WTC11 (cell line): ENCODE results near the gene SLC13A3. TPM values are rescaled to one million over a fixed set of nuclear protein-coding genes. Genes with fewer than 3 reads are reported as not detected.

Source experiments
- ATAC-seq: fragments of 200-7000 bp; cut with Tn5 transposase; 2 replicates; pipeline ENCODE4 v1.10.0; 2021; ENCODE audit warnings: mild to moderate bottlenecking, moderate library complexity
- CTCF ChIA-PET: fragments of 300-600 bp; sonication (Branson Sonifier 250); formaldehyde crosslinking; loops from one replicate; lab custom pipeline; 2021; ENCODE audit warnings: antibody characterized with exemption; lab: Charles Lee
- POLR2A ChIA-PET: fragments of 350-600 bp; sonication (Branson Sonifier 250); formaldehyde crosslinking; loops from one replicate; lab custom pipeline; 2021; ENCODE audit warnings: antibody characterized with exemption; lab: Charles Lee
- DNase-seq: peaks from one replicate; pipeline ENCODE4 v3.0.0; 2021; ENCODE audit warnings: low spot score
- H3K27ac Mint-ChIP-seq: 2 replicates; pipeline ENCODE4 v1.8.0; 2021; ENCODE audit warnings: mixed read lengths
- H3K27me3 Mint-ChIP-seq: 2 replicates; pipeline ENCODE4 v1.8.0; 2021; ENCODE audit warnings: low read depth, mild to moderate bottlenecking, moderate library complexity, mixed read lengths
- H3K36me3 Mint-ChIP-seq: 2 replicates; pipeline ENCODE4 v1.8.0; 2021; ENCODE audit warnings: mixed read lengths
- H3K4me1 Mint-ChIP-seq: 2 replicates; pipeline ENCODE4 v1.8.0; 2022; ENCODE audit warnings: mixed read lengths
- H3K4me3 Mint-ChIP-seq: 2 replicates; pipeline ENCODE4 v1.8.0; 2021; ENCODE audit warnings: mild to moderate bottlenecking, moderate library complexity, mixed read lengths
- H3K9me3 Mint-ChIP-seq: 2 replicates; pipeline ENCODE4 v1.8.0; 2021; ENCODE audit warnings: mixed read lengths
- ATF1 ChIP-seq: sonication (generic); formaldehyde crosslinking; IDR thresholded peaks from 2 replicates; pipeline ENCODE4 v1.8.1; 2023; ENCODE audit warnings: mild to moderate bottlenecking, moderate library complexity, missing genetic modification reagents
- CBFB ChIP-seq: sonication (generic); formaldehyde crosslinking; IDR thresholded peaks from 2 replicates; pipeline ENCODE4 v1.8.1; 2022; ENCODE audit warnings: mild to moderate bottlenecking, low read depth, missing genetic modification reagents
- FOXK1 ChIP-seq: sonication (generic); formaldehyde crosslinking; IDR thresholded peaks from 2 replicates; pipeline ENCODE4 v1.8.0; 2022; ENCODE audit warnings: mild to moderate bottlenecking, moderate library complexity, missing genetic modification reagents
- MYBL2 ChIP-seq: sonication (generic); formaldehyde crosslinking; IDR thresholded peaks from 2 replicates; pipeline ENCODE4 v1.8.1; 2023; ENCODE audit warnings: mild to moderate bottlenecking, moderate library complexity, missing genetic modification reagents
- NR1H2 ChIP-seq: sonication (generic); formaldehyde crosslinking; IDR thresholded peaks from 2 replicates; pipeline ENCODE4 v1.9.0; 2021; ENCODE audit warnings: mild to moderate bottlenecking, moderate library complexity, missing genetic modification reagents
- NR2C2 ChIP-seq: sonication (generic); formaldehyde crosslinking; IDR thresholded peaks from 2 replicates; pipeline ENCODE4 v1.8.0; 2022; ENCODE audit warnings: mild to moderate bottlenecking, missing genetic modification reagents
- SP1 ChIP-seq: sonication (generic); formaldehyde crosslinking; conservative IDR thresholded peaks from 2 replicates; pipeline ENCODE4 v1.8.1; 2022; ENCODE audit warnings: missing genetic modification reagents
- ZBTB21 ChIP-seq: sonication (generic); formaldehyde crosslinking; IDR thresholded peaks from 2 replicates; pipeline ENCODE4 v1.8.1; 2023; ENCODE audit warnings: mild to moderate bottlenecking, missing genetic modification reagents, borderline replicate concordance
- ZNF263 ChIP-seq: sonication (generic); formaldehyde crosslinking; IDR thresholded peaks from 2 replicates; pipeline ENCODE4 v1.8.1; 2022; ENCODE audit warnings: low read depth, mild to moderate bottlenecking, moderate library complexity, missing genetic modification reagents
- ZNF396 ChIP-seq: fragments of 250-450 bp; sonication (Bioruptor Pico); IDR thresholded peaks from 2 replicates; pipeline ENCODE4 v1.8.0; 2021; ENCODE audit warnings: mild to moderate bottlenecking, moderate library complexity, borderline replicate concordance
- ZNF416 ChIP-seq: fragments of 250-450 bp; sonication (Bioruptor Pico); IDR thresholded peaks from 2 replicates; pipeline ENCODE4 v1.9.0; 2021; ENCODE audit warnings: mild to moderate bottlenecking, inconsistent platforms
- total RNA-seq: library from RNA; stranded (reverse); gene quantifications from 3 replicates; pipeline ENCODE4 v1.2.3, GENCODE V29; 2021
- TF ChIP-seq, protein P1 (sequence below): sonication (generic); formaldehyde crosslinking; IDR thresholded peaks from 2 replicates; pipeline ENCODE4 v1.8.1; 2023; ENCODE audit warnings: mild to moderate bottlenecking, missing genetic modification reagents, borderline replicate concordance
- TF ChIP-seq, protein P2 (sequence below): fragments of 250-450 bp; sonication (Bioruptor Pico); IDR thresholded peaks from 2 replicates; pipeline ENCODE4 v1.9.0; 2021; ENCODE audit warnings: moderate library complexity, mild to moderate bottlenecking, inconsistent platforms, borderline replicate concordance
- TF ChIP-seq, protein P3 (sequence below): sonication (generic); formaldehyde crosslinking; IDR thresholded peaks from 2 replicates; pipeline ENCODE4 v1.8.0; 2022; ENCODE audit warnings: mild to moderate bottlenecking, missing genetic modification reagents
- TF ChIP-seq, protein P4 (sequence below): sonication (generic); formaldehyde crosslinking; IDR thresholded peaks from 2 replicates; pipeline ENCODE4 v1.8.1; 2023; ENCODE audit warnings: mild to moderate bottlenecking, missing genetic modification reagents
- TF ChIP-seq, protein P5 (sequence below): sonication (generic); formaldehyde crosslinking; conservative IDR thresholded peaks from 2 replicates; pipeline ENCODE4 v1.8.1; 2023; ENCODE audit warnings: mild to moderate bottlenecking, low read depth, missing genetic modification reagents, moderate library complexity

The SLC13A3 gene
- total RNA-seq, 1 experiment from 2014 or later = 10.6 TPM

DNA sequence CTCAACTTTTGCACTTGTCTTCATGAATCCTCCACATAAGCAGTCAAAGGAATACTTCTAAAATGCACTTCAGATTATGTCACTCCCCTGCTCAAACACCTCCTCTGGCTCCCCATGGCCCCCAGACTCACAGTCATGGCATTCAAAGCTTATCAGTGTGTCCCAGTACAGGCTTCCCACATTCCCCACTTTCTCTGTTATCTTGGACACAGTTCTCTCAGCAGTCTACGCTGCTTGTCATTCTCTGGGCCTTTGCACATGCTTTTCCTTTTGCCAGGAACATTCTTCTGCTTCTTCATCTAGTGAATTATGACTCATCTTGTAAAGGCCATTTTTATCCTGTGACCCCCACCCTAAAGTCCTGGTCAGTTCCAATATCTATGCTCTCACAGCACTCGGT lies 31.8 kb downstream of the SLC13A3 start (continued):
- TF ChIP-seq, protein P1, sequence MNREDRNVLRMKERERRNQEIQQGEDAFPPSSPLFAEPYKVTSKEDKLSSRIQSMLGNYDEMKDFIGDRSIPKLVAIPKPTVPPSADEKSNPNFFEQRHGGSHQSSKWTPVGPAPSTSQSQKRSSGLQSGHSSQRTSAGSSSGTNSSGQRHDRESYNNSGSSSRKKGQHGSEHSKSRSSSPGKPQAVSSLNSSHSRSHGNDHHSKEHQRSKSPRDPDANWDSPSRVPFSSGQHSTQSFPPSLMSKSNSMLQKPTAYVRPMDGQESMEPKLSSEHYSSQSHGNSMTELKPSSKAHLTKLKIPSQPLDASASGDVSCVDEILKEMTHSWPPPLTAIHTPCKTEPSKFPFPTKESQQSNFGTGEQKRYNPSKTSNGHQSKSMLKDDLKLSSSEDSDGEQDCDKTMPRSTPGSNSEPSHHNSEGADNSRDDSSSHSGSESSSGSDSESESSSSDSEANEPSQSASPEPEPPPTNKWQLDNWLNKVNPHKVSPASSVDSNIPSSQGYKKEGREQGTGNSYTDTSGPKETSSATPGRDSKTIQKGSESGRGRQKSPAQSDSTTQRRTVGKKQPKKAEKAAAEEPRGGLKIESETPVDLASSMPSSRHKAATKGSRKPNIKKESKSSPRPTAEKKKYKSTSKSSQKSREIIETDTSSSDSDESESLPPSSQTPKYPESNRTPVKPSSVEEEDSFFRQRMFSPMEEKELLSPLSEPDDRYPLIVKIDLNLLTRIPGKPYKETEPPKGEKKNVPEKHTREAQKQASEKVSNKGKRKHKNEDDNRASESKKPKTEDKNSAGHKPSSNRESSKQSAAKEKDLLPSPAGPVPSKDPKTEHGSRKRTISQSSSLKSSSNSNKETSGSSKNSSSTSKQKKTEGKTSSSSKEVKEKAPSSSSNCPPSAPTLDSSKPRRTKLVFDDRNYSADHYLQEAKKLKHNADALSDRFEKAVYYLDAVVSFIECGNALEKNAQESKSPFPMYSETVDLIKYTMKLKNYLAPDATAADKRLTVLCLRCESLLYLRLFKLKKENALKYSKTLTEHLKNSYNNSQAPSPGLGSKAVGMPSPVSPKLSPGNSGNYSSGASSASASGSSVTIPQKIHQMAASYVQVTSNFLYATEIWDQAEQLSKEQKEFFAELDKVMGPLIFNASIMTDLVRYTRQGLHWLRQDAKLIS (CRISPR knock-in tag) = no peak
- TF ChIP-seq, protein P2, sequence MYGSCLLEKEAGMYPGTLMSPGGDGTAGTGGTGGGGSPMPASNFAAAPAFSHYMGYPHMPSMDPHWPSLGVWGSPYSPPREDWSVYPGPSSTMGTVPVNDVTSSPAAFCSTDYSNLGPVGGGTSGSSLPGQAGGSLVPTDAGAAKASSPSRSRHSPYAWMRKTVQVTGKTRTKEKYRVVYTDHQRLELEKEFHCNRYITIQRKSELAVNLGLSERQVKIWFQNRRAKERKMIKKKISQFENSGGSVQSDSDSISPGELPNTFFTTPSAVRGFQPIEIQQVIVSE (CRISPR knock-in tag) = no peak
- TF ChIP-seq, protein P3, sequence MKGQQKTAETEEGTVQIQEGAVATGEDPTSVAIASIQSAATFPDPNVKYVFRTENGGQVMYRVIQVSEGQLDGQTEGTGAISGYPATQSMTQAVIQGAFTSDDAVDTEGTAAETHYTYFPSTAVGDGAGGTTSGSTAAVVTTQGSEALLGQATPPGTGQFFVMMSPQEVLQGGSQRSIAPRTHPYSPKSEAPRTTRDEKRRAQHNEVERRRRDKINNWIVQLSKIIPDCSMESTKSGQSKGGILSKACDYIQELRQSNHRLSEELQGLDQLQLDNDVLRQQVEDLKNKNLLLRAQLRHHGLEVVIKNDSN (CRISPR knock-in tag) = no peak
- no peak for TF ChIP-seq ZBTB21 (CRISPR knock-in tag)
- TF ChIP-seq CBFB = no peak
- TF ChIP-seq ZNF396 (CRISPR knock-in tag) = no peak
- TF ChIP-seq, all 79 proteins: peak for 0

DNA sequence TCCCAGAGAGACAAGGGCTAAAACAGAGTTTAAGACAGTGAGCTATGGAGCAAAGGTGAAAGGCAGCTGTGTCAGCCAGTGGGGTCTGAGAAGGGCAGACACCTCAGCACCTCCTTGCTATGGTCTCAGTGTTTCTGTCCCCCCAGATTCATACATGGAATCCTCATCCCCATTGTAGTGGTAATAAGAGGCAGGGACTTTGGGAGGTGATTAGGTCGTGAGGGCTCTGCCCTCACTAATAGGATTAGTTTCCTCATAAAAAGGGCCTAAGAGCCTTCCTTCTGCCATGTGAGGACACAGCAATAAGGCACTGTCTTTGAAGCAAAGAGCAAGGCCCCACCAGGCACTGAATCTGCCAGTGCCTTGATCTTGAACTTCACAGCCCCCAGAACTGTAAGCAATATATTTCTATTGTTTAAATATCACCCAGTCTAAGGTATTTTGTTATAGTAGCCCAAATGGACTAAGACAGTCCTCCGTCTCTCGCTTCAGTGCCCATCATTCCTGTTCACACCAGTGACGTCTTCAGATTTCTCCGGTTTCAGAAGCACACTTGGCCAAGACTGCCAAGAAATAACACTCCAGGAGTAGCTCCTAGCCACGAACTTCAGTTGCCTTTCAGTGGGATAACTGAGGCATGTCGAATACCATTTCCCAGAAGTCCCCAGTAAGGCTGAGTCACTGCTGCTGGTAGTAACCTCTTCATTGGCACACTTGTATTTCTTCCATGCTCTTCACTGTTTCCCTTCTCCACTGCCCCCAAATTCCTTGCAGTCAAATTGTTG lies 32.8 kb downstream of the SLC13A3 start:
- no peaks in the 10 kb centered on the region for H3K9me3 Mint-ChIP-seq
- ATAC-seq (no peak), DNase-seq (no peak)
- POLR2A ChIA-PET = no interaction called here
- H3K27me3 Mint-ChIP-seq = no peaks in the 10 kb centered on the region
- H3K27ac Mint-ChIP-seq = no peak overlapping the region
- CTCF ChIA-PET = no interaction called here
- no peaks in the 10 kb centered on the region for H3K36me3 Mint-ChIP-seq
- no peak overlapping the region for H3K4me3 Mint-ChIP-seq
- no peak for TF ChIP-seq NR1H2 (CRISPR knock-in tag)
- peaks cover 25% of the 10 kb centered on the region for H3K4me1 Mint-ChIP-seq

DNA sequence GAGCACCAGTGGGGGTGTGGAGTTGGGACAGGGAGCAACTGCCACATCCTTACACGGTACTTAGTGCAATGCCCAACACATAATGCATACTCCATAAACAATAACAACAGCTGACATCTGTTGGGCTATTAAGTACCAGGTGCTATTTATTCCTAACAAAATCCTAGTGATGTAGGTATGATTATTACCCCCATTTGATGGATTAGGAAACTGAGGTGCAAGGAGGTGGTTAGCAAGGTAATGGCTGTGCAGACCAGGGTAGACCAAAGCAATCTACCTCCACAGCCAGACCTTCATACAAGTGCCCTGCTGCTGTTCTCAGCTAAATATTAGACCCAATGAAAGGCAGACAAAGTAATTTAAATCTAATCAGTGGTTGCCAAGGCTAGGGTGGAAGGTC lies 36.8 kb downstream of the SLC13A3 start:
- TF ChIP-seq, protein P4, sequence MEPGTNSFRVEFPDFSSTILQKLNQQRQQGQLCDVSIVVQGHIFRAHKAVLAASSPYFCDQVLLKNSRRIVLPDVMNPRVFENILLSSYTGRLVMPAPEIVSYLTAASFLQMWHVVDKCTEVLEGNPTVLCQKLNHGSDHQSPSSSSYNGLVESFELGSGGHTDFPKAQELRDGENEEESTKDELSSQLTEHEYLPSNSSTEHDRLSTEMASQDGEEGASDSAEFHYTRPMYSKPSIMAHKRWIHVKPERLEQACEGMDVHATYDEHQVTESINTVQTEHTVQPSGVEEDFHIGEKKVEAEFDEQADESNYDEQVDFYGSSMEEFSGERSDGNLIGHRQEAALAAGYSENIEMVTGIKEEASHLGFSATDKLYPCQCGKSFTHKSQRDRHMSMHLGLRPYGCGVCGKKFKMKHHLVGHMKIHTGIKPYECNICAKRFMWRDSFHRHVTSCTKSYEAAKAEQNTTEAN (CRISPR knock-in tag) = no peak
- TF ChIP-seq, protein P5, sequence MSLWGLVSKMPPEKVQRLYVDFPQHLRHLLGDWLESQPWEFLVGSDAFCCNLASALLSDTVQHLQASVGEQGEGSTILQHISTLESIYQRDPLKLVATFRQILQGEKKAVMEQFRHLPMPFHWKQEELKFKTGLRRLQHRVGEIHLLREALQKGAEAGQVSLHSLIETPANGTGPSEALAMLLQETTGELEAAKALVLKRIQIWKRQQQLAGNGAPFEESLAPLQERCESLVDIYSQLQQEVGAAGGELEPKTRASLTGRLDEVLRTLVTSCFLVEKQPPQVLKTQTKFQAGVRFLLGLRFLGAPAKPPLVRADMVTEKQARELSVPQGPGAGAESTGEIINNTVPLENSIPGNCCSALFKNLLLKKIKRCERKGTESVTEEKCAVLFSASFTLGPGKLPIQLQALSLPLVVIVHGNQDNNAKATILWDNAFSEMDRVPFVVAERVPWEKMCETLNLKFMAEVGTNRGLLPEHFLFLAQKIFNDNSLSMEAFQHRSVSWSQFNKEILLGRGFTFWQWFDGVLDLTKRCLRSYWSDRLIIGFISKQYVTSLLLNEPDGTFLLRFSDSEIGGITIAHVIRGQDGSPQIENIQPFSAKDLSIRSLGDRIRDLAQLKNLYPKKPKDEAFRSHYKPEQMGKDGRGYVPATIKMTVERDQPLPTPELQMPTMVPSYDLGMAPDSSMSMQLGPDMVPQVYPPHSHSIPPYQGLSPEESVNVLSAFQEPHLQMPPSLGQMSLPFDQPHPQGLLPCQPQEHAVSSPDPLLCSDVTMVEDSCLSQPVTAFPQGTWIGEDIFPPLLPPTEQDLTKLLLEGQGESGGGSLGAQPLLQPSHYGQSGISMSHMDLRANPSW = no peak
- TF ChIP-seq ZNF263 (CRISPR knock-in tag) = no peak
- no peak for TF ChIP-seq FOXK1 (CRISPR knock-in tag)
- TF ChIP-seq MYBL2 (CRISPR knock-in tag) = no peak
- no peak for TF ChIP-seq ZNF416 (CRISPR knock-in tag)
- no peak for TF ChIP-seq NR2C2 (CRISPR knock-in tag)
- TF ChIP-seq SP1 (CRISPR knock-in tag) = no peak
- TF ChIP-seq ATF1 (CRISPR knock-in tag) = no peak
- H3K9me3 Mint-ChIP-seq = no peaks in the 10 kb centered on the region
- ATAC-seq (no peak), DNase-seq (no peak)
- CTCF ChIA-PET = no interaction called here
- no peaks in the 10 kb centered on the region for H3K27me3 Mint-ChIP-seq
- no peak overlapping the region for H3K27ac Mint-ChIP-seq
- H3K4me1 Mint-ChIP-seq = peaks cover 8% of the 10 kb centered on the region
- POLR2A ChIA-PET = no interaction called here
- H3K36me3 Mint-ChIP-seq = no peaks in the 10 kb centered on the region
- no peak overlapping the region for H3K4me3 Mint-ChIP-seq
